ENCODE data around the gene MYH4.

Gene MYH4

GRCh38 chr17:10469459-10469858, at the start of gene MYH4:
Gene MYH4 (minus strand): TSS chr17:10469559. CDS start chr17:10466745, 2,814 bp downstream.
- DNase-seq: no peak

- no peak for DNase-seq
Observed at GRCh38 chr17:10518271-10519037, 49.1 kb upstream of the MYH4 start, which contains the start of gene MYH1. Gene MYH1 (minus strand): TSS chr17:10518542. CDS start chr17:10516642, 1,900 bp downstream.

- no peak for DNase-seq
Observed at GRCh38 chr17:10516638-10517037, 47.3 kb upstream of the MYH4 start.

DNA sequence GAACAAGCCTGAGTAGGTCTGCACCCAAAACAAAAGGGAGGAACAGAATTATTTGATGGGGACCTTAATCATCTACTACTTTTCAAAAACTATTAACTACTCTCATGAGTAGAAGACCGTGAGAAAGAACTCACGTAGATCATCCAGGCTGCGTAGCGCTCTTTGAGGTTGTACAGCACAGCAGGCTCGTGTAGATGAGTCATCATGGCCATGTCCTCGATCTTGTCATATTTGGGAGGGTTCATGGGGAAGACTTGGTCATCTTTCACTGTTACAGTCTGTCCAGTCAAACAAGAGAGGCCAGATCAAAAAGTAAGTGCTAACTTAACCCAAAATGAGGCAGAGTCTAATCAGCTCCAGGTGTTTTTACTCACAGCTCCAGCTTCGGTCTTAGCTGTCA, 46.7 kb upstream of the MYH4 start:
- no peak for DNase-seq

DNA sequence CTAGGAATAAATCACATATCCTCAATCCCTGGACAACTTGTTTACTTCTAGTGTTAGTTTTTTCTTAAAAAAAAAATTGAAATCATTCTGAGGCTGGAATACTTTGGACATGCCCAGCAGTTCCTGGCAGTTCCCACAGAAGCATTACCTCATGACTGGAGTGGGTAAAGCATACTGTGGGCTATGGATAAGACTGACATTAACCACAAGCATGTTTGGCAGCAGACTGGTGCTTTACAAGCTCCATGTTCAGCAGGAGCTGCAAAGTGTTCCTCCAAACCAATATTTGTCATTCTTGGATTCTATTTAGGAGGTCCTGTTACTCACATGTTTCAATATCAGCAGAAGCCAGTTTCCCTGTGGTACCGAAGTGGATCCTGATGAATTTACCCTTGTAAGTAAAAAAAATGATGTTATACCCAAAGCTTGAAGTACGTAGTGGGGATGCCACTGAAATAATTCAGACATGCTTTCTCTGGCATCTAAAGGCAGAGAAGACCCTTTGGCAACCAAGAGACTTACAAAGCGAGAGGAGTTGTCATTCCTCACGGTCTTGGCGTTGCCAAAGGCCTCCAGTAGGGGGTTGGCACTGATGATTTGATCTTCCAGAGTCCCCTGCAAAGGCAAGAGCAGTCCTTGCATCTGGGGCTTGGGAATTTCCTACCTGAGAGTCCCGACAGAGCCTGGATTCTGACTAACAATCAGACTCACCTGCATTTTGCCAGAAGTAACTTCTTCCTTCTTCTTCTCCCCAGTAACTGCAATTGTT, 44.1 kb upstream of the MYH4 start:
- DNase-seq: no peak

- no peak for DNase-seq
Observed at GRCh38 chr17:10512856-10513255, 43.5 kb upstream of the MYH4 start.

DNA sequence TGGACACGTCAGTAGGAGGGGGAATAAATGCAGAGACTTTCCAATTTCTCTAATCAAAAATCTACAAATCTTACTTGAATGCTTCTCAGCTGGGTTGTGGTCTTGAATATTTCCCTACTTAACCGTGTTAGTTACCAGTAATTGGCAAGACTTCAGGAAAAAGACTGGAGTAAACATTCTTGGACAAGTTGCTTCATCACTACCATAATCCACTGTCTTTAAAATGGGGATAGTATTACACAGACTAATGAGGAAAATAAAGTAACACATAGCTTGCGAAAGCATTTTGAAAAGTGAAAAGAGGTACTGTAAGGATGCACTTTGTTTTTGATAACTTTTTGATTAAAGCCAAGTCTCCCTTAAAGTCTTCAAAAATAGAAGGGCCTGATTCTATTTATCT, 30.6 kb upstream of the MYH4 start:
- no peak for DNase-seq

DNA sequence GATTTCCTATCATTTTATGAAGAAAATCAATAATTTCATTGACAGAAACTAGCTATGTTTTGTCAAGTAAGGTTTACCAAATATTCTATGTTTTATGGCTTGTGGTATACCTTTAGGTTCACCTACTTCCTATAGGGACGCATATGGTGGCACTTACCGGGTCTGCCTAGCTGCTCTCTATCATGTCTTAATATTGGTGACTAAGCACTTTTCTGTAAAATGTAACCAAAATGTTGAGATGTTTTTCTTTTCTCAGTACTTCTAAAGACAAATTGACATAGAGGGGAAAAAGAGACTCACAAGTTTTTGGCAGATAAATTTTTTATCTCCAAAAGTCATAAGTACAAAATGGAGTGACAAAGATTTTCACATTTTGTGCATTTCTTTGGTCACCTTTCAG, 22.6 kb upstream of the MYH4 start:
- DNase-seq: no peak

DNA sequence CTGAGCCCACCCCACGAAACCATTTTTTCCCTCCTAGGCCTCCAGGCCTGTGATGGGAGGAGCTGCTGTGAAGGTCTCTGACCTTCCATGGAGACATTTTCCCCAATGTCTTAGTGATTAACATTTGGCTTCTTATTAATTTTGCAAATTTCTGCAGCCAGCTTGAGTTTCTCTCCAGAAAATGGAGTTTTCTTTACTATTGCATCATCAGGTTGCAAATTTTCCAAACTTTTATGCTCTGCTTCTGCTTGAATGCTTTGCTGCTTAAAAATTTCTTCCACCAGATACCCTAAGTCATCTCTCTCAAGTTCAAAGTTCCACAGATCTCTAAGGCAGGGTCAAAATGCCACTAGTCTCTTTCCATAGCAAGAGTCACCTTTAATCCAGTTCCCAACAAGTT, 12.9 kb upstream of the MYH4 start:
- no peak for DNase-seq

DNA sequence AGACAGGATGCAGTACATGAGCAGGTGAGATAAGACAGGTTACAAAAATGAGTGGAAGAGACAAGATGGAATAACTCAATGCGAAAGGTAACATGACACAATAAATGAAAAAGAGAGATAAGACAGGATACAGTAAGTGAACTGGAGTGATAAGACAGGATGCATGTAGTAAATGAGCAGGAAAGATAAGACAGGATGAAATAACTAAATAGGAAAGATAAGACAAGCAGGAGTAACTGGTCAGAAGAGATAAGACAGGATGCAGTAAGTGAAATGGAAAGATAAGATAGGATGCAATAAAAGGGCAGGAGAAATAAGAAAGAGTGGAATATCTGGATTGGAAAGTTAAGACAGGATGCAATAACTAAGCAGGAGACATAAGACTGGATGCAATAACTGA, 8.3 kb upstream of the MYH4 start:
- DNase-seq: no peak

- no peak for DNase-seq
Observed at GRCh38 chr17:10474536-10474935, 5.2 kb upstream of the MYH4 start.

- no peak for DNase-seq
Observed at GRCh38 chr17:10471858-10472257, 2.5 kb upstream of the MYH4 start.

- no peak for DNase-seq
Observed at GRCh38 chr17:10463402-10463801, 6.0 kb downstream of the MYH4 start.

DNA sequence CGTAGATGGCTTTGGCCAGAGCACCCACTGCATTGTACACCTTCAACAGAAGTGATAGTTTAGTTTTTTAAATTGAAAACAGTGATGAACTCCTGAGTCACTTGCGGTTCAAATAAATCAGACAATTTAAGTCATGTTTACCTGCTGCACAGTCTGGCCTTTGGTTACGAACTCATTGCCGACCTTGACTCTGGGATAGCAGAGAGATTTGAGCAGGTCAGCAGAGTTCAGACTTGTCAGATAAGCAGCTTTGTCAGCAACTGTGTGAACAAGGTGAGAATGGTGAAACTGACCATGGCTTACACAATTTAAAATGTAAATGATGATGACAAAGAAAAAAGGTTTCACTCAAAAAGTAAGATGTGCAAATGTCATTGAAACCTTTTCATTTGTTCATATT, 9.3 kb downstream of the MYH4 start:
- DNase-seq: no peak

DNA sequence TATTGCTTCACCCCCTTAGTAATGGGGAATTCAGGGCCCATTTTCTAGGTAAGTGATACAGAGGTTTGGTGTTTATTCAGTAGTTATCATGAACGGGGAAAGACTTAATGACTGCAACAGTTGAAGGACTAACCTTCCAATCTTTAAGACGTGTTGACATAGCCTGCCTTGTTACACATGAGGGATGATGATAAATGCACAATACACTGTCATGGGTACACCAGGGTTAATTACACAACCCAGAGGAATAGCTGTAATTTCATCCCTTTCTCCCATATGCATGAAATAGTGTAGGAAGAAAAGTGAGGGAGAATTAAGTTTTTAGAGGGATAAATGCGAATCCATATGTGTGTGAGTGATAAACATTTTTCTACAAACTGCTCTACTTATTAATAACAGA, 10.7 kb downstream of the MYH4 start:
- no peak for DNase-seq

- DNase-seq: no peak
Observed at GRCh38 chr17:10457952-10458351, 11.4 kb downstream of the MYH4 start.

GRCh38 chr17:10447026-10447931, 22.1 kb downstream of the MYH4 start:
- DNase-seq: no peak

GRCh38 chr17:10439816-10440215, 29.5 kb downstream of the MYH4 start:
- DNase-seq: no peak

DNA sequence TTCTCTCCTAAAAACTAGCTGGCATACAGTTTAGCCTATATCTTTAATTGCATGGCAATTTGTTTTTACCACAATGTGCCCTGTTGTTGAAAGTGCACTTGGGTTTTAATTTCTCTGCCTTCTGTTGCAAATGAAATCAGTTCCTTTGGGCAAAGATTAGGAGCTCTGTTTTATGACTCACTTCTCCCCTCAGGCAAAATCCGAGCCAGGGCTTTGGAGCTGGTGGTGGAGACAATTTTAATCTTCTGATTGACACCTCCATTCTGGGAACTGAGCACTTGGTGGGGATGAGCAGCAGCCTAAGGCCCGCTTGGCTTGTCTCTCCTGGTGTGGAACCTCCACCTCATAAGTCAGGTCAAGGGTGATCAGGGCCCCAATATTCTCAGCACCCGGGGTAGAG, 34.3 kb downstream of the MYH4 start:
- no peak for DNase-seq

GRCh38 chr17:10429421-10430045, 39.8 kb downstream of the MYH4 start:
- DNase-seq: no peak

DNA sequence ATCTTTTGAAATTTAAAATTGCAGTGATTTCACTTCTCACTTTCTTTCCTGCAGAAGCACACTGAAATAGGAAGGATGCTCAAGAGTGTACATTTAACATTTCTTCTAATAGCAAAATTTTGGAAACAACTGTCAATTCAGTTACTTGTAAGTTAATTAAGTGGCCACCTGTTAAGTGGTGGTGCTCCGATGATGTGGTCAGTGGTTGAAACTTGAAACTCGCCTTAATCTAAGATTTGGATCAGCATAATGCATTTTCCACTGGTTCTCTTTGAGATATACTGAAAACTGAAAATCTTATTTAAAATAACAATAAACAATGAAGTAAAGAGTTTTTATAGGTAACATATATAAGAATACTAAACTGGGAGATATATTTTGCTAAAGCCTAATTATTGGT, 40.6 kb downstream of the MYH4 start:
- no peak for DNase-seq

- DNase-seq: no peak
Observed at GRCh38 chr17:10421900-10422542, 47.3 kb downstream of the MYH4 start, which contains the start of gene MYH8. Gene MYH8 (minus strand): TSS chr17:10421950. CDS start chr17:10420227, 1,723 bp downstream.
